GM19240 (cell line): ENCODE measurements around the gene MBP.

Experiments
- DNase-seq: peaks from one replicate; pipeline ENCODE4 v3.0.0; 2011; ENCODE audit warnings: low spot score; ENCODE audit not compliant: insufficient read length

Gene MBP

DNA sequence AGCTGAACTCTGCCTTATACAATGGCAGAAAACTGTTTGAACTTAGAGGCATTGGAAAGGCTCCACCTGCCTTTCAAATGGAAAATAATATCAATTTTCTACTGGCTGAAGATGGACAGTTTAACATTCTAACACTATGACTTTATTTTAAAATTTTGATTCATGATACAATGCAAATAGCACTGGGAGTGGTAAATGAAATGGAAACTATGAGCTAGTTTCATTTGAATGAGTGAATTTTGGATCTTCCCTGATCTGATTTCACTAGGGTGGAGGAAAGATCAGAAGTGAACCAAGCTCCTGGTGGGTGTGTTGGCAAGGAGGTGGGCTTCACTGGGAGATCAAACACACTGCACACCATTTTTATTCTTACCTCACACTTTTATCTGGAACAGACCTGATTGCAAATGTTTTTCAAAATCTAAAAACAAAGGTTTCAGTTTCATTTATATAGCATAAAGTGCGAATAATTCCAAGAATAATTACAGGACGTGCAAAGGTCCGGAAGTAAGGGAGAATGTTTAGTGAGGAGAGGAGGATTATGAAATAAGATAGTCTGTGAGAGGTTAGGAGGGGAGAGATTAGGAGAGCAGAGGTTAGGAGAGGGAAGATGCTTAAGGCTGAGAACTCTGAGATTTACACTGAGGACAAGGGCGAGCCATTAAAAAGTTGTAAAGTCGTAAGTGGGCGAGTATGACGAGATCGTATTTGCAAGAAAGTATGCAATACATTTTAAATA is 18.6 kb upstream of the MBP start:
- DNase-seq, result no peak

DNA sequence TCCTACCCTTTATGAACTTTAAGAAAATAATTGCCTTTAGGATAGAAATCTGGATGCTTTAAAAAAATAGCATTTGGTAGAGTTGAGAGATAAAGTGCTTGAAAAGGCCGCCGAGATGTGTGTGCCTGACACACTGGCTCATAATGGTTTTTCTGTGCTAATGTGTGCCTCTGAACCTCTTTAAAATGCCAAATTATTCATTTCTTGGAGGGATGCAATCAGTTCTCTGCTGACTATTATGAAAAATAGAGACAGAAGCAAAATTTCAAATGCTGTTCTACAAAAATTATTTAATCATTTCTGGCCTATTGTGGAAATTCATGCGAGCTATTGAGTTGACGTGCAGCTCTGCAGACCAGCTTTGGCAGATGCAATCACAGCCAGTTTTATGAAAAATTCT is 18.0 kb upstream of the MBP start:
- no peak for DNase-seq

DNA sequence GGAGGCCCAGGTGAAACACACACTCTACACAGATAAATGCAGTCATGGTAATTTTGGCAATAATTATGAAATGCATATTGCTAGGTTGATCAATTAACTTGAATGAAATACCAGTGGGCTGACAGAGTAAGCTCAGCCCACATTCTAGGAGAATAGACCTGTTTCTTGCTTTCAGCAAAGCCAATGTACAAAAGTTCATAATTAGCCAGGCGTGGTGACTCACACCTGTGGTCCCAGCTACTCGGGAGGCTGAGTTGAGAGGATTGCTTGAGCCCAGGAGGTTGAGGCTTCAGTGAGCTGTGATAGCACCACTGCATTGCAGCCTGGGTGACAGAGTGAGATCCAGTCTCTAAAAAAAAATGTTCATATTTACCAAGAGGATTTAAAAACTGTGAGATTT is 15.7 kb upstream of the MBP start:
- DNase-seq, result no peak

DNA sequence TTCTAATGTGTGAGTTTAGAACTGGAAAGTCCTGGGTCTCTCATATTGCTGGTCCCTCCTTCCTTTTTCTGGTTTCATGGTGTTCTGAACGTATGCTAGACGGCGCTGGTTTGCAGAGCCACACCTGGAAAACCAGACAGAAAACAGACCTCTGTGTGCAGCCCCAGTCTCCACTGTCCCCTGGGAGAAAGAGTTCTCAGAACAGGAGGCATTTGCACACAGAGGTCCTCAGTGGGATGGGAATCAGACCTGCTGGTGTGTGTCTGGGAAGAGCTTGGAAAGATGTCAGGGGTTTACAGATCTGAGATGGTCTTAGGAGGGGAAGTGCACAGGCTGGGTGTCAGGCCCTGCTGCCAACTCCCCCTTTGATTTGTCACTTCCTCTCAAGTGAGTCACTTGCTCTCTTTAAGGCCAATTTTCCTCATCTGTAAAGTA is 14.9 kb upstream of the MBP start:
- no peak for DNase-seq

DNA sequence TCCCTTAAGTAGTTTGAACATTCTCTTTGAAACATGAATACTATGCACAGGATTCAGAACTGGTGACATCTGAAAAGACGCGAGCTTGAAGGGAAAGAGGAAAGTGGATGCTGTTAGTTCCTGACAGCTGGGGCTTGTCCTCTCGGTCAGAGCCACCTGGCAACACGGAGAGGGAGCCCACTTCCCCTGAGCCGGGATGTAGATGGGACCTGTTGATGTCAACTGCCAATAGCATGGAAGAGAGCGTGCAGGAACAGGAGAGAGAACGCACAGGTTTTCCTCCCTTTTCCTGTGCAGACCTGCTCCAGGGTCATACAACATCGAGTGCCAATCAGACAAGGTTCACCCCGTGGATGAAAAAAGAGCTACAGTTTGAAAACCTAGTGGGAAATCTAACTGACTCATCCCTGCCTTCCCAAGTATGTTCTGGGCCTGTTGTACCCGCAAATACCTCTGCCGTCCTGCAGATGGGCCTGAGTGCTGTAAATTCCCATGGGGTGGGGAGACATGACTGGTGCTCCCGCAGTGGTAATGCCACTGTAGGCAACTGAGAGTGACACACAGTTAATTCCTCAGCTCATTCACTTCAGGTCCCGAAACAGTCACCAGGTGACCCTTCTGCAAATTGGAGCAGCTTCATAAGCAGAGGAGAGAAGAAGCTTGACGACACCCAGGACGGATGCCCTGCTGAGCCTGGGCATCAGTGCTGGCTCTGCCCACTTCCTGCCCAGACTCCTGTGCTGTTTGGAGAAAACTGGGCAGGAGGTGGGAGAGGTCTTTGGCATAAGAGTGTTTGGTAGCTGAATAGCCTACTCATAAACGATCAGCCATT is 13.9 kb upstream of the MBP start:
- no peak for DNase-seq

DNA sequence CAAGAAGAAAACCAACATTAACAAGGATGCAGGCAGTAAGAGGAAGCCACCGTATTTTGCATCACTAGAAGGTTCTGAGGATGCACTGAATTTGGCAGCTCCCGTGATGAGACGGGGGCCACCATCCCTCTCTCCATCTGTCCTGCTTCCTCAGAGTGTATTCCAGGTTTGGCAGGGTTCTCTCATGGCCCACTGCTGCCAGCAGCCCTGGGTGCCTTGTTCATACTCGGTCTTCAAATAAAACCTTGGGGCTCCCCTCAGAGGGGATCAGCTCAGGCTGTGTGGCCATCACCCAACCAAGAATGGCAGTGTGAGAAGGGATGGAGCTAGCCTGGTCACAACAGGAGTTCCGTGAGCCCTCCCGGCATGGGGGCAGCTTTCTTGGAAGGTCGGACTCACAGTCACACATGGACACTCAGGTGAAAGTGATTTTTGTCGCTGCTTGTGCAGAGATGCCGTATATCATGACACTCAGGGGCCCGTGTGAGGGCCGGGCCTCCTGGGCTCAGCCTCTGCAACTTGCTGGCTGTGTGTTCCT is 12.8 kb upstream of the MBP start:
- DNase-seq, result no peak

DNA sequence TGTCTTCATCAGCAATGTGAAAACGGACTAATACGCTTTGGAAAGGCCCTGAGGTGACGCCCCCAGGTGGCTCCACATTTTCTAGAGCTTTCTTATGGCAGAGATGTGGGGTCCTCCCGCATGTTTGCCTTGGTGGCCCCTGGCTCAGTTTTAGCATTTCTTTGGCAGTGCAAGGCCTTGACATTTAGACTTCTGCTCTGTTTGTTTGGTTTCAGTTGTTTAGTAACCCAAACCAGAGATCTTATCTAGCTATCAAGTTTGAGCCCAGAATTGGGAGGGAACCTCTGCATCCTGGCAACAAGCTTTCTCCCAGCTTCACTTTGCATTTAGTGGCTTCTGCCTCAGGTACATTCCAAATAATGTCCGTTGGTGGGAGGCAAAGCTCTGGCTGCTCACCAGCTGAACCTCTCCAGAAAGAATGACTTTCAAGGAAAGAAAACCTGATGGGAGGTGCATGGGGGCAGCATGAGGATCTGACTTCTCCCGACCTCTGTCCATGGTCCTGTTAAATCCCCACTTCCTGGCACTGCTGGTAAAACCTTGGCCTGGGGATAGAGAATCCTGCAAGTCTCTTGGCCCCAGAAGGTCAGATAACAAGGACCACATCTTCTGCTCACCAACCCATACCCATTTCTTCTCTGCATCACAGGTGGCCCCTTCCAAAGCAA is 12.0 kb upstream of the MBP start:
- DNase-seq, result no peak

DNA sequence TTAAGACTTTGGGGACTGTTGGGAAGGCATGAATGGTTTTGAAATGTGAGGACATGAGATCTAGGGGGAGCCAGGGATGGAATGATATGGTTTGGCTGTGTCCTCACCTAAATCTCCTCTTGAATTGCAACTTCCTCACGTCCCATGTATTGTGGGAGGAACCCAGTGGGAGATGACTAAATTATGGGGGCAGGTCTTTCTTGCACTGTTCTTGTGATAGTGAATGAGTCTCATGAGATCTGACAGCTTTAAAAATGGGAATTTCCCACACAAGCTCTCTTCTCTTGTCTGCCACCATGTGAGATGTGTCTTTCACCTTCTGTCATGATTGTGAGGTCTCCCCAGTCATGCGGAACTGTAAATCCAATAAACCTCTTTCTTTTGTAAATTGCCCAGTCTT is 11.5 kb upstream of the MBP start:
- no peak for DNase-seq

DNA sequence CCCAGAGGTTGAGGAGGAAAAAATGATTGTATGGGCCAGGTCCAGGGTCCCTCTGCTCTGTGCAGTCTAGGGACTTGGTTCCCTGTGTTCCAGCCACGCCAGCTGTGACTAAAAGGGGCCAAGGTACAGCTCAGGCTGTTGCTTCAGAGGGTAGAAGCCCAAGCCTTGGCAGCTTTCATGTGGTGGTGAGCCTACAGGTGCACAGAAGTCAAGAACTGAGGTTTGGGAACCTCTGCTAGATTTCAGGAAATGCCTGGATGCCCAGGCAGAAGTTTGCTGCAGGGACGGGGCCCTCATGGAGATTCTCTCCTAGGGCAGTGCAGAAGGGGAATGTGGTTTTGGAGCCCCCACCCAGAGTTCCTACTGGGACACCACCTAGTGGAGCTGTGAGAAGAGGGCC is 10.6 kb upstream of the MBP start:
- no peak for DNase-seq

DNA sequence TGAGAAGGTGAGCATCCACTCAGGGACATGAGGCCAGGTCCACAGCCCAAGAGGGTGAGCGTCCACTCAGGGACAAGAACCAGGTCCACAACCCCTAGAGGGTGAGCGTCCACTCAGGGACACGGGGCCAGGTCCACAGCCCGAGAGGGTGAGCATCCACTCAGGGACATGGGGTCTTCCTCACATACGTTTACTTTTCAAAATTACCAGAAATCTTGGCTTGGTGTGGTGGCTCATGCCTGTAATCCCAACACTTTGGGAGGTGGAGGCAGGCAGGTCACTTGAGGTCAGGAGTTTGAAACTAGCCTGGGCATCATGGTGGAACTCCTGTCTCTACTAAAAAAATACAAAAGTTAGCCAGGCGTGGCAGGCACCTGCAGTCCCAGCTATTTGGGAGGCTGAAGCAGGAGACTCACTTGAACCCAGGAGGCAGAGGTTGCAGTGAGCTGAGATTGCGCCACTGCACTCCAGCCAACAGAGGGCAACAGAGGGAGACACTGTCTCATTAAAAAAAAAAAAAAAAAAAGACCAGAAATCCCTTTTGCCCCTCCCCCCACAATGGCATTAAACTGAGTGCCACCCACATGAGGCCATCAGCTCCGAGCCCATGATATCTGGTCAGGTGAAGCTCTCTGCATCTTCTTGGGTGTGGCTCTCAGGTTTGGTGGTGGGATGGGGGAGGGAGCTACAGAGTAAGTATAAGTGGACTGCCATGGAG is 9.0 kb upstream of the MBP start:
- no peak for DNase-seq

DNA sequence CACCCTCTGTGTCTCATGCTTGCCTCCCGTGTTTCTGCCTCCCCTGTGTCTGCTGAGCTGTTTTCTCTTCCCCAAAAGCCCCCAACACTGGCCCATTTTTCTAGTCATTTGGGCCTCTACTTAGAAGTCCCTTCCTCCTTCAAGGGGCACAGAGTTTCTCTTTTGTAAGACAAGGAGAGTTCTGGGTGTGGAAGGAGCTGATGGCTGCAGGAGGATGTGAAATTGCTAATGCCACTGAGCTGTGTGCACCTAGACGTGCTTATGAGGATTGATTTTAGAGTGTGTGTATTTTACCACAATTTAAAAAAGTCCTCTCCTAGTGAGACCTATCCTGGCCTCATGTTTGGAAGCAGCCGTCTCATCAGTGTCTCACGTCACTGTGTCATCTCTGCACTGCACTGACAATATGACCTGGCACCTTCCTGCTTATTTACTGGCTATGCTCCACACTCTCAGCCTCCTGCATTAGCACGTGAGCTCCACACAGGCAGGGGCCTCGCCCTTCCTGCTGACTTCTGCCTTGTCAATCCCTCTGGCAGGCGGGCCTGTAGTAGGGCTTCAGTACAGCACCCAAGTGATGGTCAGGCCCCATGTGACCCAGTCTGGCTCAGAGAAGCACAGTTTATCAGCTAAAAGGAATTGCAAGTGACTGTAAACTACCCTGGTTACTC is 8.0 kb upstream of the MBP start:
- DNase-seq, result no peak

DNA sequence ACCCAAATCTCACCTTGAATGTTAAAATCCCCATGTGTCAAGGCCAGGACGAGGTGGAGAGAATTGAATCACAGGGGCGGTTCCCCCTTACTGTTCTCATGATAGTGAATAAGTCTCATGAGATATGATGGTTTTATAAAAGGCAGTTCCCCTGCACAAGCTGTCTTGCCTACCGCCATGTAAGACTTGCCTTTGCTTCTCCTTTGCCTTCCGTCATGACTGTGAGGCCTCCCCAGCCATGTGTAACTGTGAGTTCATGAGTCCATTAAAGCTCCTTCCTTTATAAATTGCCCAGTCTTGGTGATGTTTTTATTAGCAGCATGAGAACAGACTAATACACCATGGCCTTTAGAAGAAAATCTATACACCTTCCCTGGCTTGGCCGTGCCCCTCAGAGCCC is 7.4 kb upstream of the MBP start:
- no peak for DNase-seq

DNA sequence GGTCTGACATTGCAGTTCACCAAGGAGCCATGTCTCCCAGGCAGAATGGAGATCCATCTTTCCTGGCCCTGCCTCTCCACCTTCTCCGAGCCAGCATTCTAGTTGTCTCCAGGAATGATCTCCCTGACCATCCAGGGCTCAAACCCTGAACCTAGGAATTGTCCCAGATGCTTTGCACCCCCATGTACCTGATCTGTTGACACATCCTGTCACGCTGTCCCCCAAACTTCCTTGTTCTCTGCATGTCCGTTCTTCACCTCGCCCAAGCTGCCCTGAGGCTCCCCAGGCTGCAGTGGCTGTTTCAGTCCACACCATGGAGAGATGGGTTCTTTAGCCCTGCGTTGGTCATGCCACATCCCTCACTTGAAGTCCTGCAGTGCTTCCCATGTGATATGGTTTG is 7.0 kb upstream of the MBP start:
- no peak for DNase-seq

DNA sequence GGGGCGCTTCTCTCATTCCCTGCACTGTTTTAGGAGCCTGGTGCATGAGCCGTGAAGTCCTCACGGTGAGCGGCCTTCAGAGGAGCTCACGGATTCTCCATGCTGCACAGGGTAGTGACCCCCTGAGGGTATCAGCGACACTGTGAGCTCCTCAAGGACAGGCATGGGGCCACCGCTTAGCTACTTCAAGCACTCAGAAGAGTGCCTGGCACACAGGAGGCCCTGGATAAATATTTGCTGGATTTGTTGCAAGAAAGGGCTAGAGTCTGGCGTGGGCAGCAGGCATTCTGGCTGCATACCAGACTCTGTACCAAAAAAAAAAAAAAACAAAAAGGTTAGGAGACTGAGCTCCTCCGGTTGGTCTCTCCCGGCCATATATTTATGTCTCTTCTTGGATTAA is 5.7 kb upstream of the MBP start:
- DNase-seq, result no peak

DNA sequence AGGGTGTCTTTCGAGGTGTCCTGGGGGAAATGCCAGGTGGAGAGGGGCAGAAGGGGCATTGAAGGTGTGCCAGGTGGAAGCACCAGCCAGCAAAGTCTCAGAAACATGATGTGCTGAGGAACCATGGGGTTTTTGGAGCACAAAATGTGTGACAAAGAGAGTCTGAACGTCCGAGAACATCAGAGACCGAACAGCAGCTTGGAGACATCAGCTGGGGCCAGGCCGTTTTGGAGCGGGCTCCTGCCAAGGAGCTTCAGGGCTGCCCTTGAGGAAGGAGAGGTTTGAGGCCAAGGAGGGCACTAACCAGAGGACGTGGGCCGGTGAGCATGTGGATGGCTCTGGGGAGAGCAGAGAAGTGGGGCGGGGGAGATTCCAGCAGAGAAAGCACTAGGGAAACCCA is 5.3 kb upstream of the MBP start:
- DNase-seq, result no peak

DNA sequence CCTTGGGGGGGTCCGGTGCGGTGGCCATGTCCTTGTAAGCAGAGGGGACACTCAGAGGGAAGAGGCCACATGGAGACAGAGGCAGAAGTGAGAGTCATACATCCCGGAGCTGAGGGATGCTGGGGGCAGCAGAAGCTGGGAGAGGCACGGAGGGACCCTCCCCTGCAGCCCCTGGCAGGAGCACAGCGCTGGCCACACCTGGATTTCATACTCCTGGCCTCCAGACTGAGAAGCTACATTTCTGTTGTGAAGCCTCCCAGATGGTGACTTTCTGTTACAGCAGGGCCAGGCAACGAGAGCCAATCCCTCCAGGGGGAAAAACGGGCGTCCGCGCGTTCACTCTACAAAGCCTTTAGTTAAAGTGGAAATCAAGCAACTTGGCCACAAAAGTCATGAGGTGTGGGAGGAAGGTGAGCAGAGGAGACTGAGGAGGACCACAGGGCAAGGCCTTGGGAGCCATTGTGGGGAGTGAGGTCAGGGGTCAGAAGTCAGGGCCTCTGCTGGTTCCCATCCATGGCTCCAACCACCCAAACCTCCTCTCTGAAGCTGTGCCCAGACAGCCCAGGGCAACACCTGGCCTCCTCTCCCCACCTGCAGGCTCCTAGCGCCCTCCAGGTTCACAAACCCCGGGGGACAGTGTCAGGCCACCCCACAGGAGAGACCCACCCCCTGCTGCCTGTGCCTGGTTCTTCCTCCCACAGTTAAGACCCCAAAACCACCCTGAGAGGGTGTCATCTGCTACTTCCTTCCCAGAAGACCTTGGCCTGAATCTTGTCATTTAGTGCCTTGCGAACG is 4.5 kb upstream of the MBP start:
- no peak for DNase-seq

DNA sequence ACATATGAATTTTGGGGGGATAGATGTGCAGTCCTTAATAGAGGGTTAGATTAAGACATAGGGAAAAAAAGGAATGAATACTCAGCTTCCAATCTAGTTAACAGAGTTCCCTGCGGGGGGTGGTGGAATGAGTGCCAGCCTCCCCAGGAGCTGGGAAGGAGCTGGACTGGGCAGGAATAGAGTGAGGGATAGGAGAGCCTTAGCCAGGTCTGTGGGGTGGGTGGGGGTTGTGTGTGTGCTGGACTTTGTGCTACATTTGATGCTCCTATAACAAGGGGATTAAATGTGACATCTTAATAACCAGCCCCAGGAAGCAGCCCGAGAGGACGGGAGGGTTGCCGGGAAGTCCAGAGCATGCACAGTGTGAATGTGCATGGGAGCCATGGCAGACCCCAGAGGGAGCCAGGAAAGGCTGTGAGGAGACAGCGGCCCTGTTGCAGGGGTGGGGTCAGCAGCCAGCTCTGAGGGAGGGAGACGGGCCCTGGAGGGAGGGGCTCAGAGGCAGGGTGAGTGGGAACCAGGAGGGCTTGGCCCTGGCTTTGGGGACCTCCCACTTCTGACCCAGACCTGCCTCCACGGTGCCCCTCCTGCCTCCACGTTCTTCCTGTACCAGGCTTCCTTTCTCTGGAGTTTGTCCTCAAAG is 3.6 kb upstream of the MBP start:
- DNase-seq, result no peak

DNA sequence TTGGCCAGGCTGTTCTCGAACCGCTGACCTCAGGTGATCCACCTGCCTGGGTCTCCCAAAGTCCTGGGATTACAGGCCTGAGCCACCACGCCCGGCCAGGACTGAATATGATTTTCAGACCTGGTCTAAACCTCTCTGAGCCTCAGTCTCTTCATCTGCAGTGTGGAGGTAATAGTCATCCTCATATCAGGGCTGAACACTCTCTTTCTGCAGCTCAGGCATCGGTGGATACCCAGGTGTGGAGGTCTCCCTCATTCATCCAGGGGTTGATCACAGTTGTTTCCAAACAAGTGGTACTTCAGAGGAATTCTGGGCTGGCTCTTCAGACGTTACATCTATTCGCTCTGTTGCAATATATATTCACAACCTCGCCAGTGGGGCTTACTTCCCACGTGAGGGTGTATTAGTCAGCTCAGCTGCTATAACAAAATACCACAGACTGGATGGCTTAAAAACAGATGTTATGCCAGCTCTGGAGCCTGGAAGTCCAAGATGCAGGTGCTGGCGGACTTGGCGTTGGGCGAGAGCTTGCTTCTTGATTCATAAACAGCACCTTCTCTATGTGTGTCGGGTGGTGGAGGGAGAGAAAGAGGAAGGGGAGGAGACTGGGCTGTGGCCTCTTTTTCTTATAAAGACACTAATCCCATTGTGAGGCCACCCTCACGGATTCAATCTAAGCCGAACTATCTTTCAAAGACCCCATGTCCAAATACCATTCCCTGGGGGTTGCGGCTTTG is 2.9 kb upstream of the MBP start:
- no peak for DNase-seq

DNA sequence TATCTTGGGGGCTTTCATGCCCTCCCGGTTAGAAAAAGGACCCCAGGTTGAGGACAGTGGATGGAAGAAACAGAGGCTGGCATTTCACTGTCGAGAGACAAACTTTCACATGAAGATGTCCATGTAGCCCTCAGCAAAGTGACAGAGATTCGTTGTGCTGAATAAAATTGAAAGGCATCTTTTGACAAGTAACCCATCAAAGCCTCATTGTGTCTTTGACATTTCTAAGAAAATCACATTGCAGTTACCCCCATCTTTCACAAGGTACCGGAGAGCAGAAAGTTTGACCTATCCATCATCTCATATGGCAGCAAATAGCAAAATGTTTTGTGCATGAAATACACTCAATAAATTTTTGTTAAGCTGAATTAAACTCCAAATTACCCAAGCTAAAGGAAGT is 2.0 kb upstream of the MBP start:
- no peak for DNase-seq
